NOMO-1 treated with dmso at 0.1 percent for 144 hours (cell line): Measurements from ENCODE around the gene PIRT.
A peak's percentile ranks its signal among the peaks of the same experiment; 100 is the strongest.

ENCODE experiments used
- DNase-seq: peaks from one replicate; lab custom pipeline; 2025; ENCODE audit not compliant: unreplicated experiment; lab: John Stamatoyannopoulos, UW

PIRT gene

DNA sequence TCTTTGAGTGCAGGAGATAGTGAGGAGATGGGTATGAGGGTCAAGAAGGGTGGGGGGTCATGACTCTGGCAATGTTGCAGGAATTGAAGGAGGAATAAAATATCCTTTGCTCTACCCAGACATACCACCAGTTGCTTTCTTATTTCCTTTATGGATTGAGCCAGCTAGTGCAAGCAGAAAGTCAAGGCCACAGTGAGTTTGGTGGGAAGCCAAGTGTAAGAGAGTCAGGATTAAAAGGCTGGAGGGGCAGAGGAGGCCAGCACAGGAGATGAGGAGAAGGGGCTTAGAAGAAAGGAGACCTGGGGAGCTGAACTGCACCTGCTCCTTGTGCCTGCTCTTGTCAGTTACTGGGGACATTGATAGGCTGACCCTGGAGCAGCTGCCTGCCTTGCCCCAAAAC is 16.1 kb downstream of the PIRT start:
- no peak for DNase-seq

GRCh38 chr17:10821054-10821453 is 16.8 kb downstream of the PIRT start:
- DNase-seq = no peak

DNA sequence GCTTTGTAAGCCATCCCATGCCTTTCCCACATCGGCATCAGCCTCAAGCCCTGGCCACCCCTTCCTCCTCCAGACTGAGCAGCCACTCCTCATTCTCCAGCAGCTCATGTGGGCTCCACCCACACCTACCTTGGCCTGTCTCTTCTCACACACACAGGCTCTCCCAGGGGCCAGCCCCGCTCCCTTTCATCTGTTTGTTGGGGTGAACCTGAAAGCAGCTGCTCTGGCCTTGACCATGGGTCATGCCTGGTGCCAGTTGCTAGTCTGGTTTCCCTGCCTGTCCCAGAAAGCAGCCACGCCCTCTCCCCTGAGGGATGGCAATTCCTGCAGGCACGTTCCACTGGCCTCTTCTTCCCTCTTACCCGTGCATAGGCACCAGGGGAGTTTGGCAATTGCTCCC is 22.6 kb downstream of the PIRT start:
- DNase-seq = no peak

DNA sequence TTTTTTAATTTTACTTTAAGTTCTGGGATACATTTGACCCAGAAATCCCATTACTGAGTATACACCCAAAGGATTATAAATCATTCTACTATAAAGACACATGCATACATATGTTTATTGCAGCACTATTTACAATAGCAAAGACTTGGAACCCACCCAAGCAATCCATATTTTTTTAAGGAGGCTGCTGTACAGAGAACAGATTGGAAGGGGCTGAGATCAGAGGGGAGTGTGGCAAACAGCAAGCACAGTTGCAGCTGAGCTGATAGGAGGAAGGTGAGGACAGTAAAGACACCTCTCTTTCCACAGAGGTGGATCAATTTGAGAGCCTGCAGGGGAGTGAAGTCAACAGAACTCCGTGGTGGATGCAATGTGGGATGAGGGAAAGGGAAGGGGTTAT is 23.8 kb downstream of the PIRT start:
- no peak for DNase-seq

- no peak for DNase-seq
Measured at GRCh38 chr17:10812674-10813073, 25.2 kb downstream of the PIRT start.

- DNase-seq = no peak
Measured at GRCh38 chr17:10809605-10810004, 28.3 kb downstream of the PIRT start.

DNA sequence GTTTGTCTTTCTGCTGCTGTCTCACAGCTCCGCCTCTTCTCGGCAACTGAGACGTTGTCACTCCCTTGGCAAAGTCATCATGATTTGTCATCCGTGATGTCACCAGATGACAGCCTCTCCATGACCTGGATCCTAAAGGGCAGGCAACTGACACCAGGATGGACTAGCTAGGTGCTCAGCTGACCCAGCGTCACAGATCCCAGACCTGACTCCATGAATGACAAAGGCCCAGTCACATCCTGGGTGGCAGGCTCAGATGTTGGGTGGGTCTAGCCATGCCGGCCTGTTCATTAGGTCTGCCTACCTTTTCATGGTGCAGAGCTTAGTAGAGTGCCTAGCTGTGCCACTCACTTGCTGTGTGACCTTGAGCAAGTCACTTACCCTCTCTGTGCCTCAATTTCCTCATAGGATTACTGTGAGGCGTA is 30.2 kb downstream of the PIRT start:
- no peak for DNase-seq

GRCh38 chr17:10806545-10807262 is 31.2 kb downstream of the PIRT start:
- DNase-seq = no peak

GRCh38 chr17:10805911-10806310 is 32.0 kb downstream of the PIRT start:
- no peak for DNase-seq

GRCh38 chr17:10804546-10804945 is 33.3 kb downstream of the PIRT start:
- DNase-seq = no peak

- DNase-seq = no peak
Measured at GRCh38 chr17:10803830-10804475, 33.9 kb downstream of the PIRT start, which contains the start of gene TMEM238L. Gene TMEM238L, minus strand, starts transcription at chr17:10804099. Its CDS starts 136 bp downstream, at chr17:10803963.

- no peak for DNase-seq
Measured at GRCh38 chr17:10803350-10803749, 34.5 kb downstream of the PIRT start.

DNA sequence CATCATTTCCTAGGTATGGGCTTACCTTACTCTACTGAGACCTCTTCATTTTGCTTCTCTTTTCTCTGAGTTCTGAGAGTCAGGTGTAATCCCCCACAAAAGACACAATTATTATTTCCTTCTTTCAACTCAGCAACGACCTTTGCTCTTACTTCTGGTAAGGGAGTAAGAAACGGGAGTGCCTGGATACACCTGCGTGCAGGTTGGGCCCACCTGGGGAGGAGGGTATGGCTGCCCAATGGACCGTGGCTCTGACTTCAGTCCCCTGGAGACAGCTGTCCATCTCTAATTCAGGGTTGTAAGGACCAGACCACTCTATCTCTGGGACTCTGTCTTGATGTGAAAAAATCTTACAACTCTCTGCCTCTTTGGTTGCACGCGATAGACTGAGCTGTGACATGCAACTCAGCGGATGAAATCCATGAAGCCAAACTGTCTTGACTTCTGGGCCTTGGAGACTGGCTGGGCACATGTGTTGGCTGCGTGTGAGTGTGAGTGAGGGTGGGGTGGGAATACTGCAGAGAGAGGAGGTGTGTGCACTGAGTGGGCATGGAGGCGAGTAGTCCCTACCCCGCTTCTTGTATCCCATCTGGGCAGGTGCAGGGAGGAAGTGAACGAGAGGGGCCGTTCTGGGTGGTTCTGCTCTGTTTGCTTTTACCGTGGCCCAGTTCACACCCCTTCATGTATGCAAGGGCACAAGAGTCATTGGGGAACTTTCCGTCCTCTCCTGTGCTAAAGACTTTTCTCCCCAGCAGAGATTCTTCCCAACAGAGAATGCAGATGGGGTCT is 35.2 kb downstream of the PIRT start:
- no peak for DNase-seq

GRCh38 chr17:10799407-10799806 is 38.5 kb downstream of the PIRT start:
- DNase-seq = peak; percentile 18

- DNase-seq = no peak
Measured at GRCh38 chr17:10798910-10799309, 39.0 kb downstream of the PIRT start.

GRCh38 chr17:10798332-10798749 is 39.5 kb downstream of the PIRT start:
- DNase-seq = no peak

GRCh38 chr17:10797476-10798328 is 40.2 kb downstream of the PIRT start:
- DNase-seq = no peak

DNA sequence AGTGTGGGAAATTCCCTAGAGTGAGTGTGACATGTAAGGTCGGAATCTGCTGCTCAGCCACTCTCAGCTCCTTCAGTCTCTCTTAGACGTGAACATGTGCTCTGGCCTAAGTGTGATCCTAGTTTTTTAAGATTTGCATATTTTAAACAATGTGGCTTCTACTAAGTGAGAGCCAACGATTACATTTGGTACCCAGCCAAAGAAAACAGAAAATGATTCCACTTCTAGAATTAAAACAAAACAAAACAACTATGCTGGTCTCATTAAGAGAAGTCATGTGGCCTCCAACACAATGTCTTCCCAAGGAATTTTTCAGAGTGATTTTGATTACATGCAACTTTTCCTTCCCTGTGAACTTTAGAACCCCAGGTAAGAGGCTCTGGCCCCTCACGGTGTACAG is 44.1 kb downstream of the PIRT start:
- no peak for DNase-seq

- no peak for DNase-seq
Measured at GRCh38 chr17:10793256-10793655, 44.6 kb downstream of the PIRT start.

- DNase-seq = no peak
Measured at GRCh38 chr17:10792151-10792550, 45.7 kb downstream of the PIRT start.
